CD4-positive, alpha-beta T cell (primary cell): Measurements from ENCODE around the gene PRPF31. TPM values are rescaled to one million over a fixed set of nuclear protein-coding genes. Genes with fewer than 3 reads are reported as not detected.

Experiments
- ATAC-seq: fragments of 200-7000 bp; cut with Tn5 transposase; one replicate; pipeline ENCODE4 v1.10.0; 2022; ENCODE audit warnings: mild to moderate bottlenecking; ENCODE audit not compliant: poor library complexity
- CTCF ChIA-PET: fragments of 350-600 bp; sonication (Branson Sonifier 250); formaldehyde crosslinking; loops from one replicate; lab custom pipeline; 2021; ENCODE audit warnings: antibody characterized with exemption, inconsistent platforms; lab: Charles Lee
- POLR2A ChIA-PET: fragments of 350-600 bp; sonication (Branson Sonifier 250); formaldehyde crosslinking; loops from one replicate; lab custom pipeline; 2021; ENCODE audit warnings: antibody characterized with exemption, inconsistent platforms; lab: Charles Lee
- DNase-seq, 14 experiments: peaks; one replicate each; pipeline ENCODE4 v3.0.0-alpha.2; 2013 to 2020; ENCODE audit warnings: mixed read lengths in 2 of 14
- H3K27ac ChIP-seq, 2 donors: one replicate each; pipeline versions ENCODE4 v1.5.1 to v1.7.0; 2013; ENCODE audit warnings: low read length in 2 of 2, low read depth in 1 of 2, mild to moderate bottlenecking in 1 of 2
- H3K27me3 ChIP-seq, 2 experiments: 1 replicate in 1 of 2; 2 replicates in 1 of 2; pipeline versions ENCODE4 v1.6.1 to v1.7.0; 2013; ENCODE audit warnings: low read length in 2 of 2, control low read depth in 1 of 2, mild to moderate bottlenecking in 1 of 2, moderate library complexity in 1 of 2; ENCODE audit not compliant: insufficient read depth in 2 of 2, control insufficient read depth in 1 of 2
- H3K36me3 ChIP-seq: one replicate; pipeline ENCODE4 v1.6.1; 2013; ENCODE audit warnings: low read length, control low read depth; ENCODE audit not compliant: insufficient read depth
- H3K4me1 ChIP-seq: one replicate; pipeline ENCODE4 v1.6.1; 2013; ENCODE audit warnings: low read length, control low read depth; ENCODE audit not compliant: insufficient read depth
- H3K4me3 ChIP-seq: one replicate; pipeline ENCODE4 v1.5.1; 2013; ENCODE audit warnings: mild to moderate bottlenecking, low read length, moderate library complexity
- H3K9me3 ChIP-seq, 2 experiments: 1 replicate in 1 of 2; 2 replicates in 1 of 2; pipeline versions ENCODE4 v1.6.1 to v1.7.0; 2013; ENCODE audit warnings: low read length in 2 of 2, mild to moderate bottlenecking in 2 of 2, control low read depth in 1 of 2, moderate library complexity in 1 of 2; ENCODE audit not compliant: control insufficient read depth in 1 of 2, insufficient read depth in 1 of 2
- H3K27ac Mint-ChIP-seq: one replicate; pipeline ENCODE4 v1.8.0; 2020; ENCODE audit warnings: mixed read lengths
- H3K27me3 Mint-ChIP-seq: one replicate; pipeline ENCODE4 v1.8.0; 2021; ENCODE audit warnings: mixed read lengths
- H3K36me3 Mint-ChIP-seq: one replicate; pipeline ENCODE4 v1.8.0; 2021; ENCODE audit warnings: low read depth, mixed read lengths
- H3K4me1 Mint-ChIP-seq: one replicate; pipeline ENCODE4 v1.8.0; 2021; ENCODE audit warnings: low read depth, mixed read lengths
- H3K4me3 Mint-ChIP-seq: one replicate; pipeline ENCODE4 v1.8.0; 2020; ENCODE audit warnings: mild to moderate bottlenecking, mixed read lengths
- H3K9me3 Mint-ChIP-seq: one replicate; pipeline ENCODE4 v1.8.0; 2020; ENCODE audit warnings: mixed read lengths
- intact Hi-C, 2 experiments: fragments of 100-400 bp; cut with DNase I in 1 of 2; cut with micrococcal nuclease in 1 of 2; formaldehyde crosslinking; loops; one replicate each; pipeline versions ENCODE4 v1.15.1 to v1.9.0; 2023 to 2025; cut with DNase I, micrococcal nuclease
- polyA plus RNA-seq, 2 donors: library from polyadenylated mRNA; unstranded; fragments of 120-200 nt; gene quantifications; one replicate each; pipeline ENCODE4 v1.2.1, GENCODE V29; 2013
- total RNA-seq, 174 experiments: library from RNA in 2 of 174; stranded (reverse) in 2 of 174; gene quantifications; one replicate each; pipeline ENCODE4 v1.2.3 and lab custom pipeline; 2021 to 2026
- TF ChIP-seq, protein P1 (sequence below): fragments of 200-600 bp; IDR thresholded peaks from one replicate; pipeline ENCODE4 v1.8.0; 2022; ENCODE audit warnings: antibody characterized with exemption, mild to moderate bottlenecking

PRPF31 gene, protein sequence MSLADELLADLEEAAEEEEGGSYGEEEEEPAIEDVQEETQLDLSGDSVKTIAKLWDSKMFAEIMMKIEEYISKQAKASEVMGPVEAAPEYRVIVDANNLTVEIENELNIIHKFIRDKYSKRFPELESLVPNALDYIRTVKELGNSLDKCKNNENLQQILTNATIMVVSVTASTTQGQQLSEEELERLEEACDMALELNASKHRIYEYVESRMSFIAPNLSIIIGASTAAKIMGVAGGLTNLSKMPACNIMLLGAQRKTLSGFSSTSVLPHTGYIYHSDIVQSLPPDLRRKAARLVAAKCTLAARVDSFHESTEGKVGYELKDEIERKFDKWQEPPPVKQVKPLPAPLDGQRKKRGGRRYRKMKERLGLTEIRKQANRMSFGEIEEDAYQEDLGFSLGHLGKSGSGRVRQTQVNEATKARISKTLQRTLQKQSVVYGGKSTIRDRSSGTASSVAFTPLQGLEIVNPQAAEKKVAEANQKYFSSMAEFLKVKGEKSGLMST
- total RNA-seq (10 to 100 TPM; 52.9 to 55.9 TPM), total RNA-seq (lab: John Stamatoyannopoulos, UW) (40.2 to 166 (median 66.6) reads per million in 172 experiments)
- 49.4 TPM for polyA plus RNA-seq (2013, experiment 1 of 2)
- 55.1 TPM for polyA plus RNA-seq (2013, experiment 2 of 2)

DNA sequence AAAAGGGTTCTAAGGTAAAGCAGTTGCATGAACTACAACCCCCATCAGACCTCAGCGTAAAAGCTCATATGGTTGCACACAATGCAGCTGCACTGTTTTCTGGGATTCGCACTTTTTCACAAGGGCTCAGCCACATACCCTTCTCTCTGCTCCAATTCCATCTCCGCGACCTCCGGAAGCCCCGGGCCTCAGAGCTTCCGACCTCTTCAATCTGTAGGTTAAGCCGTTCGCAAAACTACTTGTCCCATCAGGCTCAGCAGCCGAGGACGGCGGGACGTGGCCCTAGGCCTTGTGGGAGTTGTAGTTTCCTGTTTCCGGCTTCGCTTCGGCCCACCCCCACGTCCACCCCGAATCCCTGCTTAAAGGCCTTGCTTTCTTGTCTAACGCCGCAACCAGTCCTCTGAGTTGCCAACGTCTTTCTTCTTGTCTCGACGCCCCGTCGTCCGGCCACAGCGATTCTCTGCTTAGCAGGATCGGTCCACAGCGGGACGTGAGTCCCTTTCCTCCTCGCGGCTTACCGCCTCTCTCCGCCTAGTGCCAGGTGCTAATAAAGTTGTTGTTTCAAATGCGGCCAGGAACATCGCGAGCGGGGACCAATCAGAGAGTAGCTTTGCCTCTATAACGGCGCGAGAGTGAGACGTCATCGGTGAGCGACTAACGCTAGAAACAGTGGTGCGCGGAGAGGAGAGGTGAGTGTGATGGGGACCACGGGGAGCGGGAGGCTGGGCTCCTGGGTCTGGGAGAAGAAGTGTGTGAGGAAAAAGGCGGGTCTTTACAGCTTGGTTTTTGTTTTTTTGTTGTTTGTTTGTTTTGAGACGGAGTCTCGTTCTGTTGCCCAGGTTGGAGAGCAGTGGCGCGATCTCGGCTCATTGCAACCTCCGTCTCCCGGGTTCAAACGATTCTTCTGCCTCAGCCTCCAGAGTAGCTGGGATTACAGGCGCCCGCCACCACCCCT is at the start of gene PRPF31, which contains the start of gene TFPT:
Gene PRPF31 (plus strand): TSS at position 646 of the 955 bp plus-strand sequence. CDS start 2,525 bp downstream, outside the sequence.
Gene TFPT (minus strand): TSS at position 549 of the 955 bp plus-strand sequence. CDS start 388 bp downstream, at position 161.
- H3K4me3 ChIP-seq: peak within 1 kb of the TSS; percentile 83
- no peaks in the 10 kb centered on the region for H3K9me3 Mint-ChIP-seq
- H3K4me1 Mint-ChIP-seq: peaks cover 27% of the 10 kb centered on the region
- CTCF ChIA-PET: interaction anchor here (1.1 to 1.7 kb wide), 4 partner anchors 19 to 53 kb away, joined by 3 to 6 read pairs (median 5); partner anchors contain the start of gene CNOT3
- DNase-seq (peak; percentile 90 to 98 (median 95)), ATAC-seq (peak; percentile 86)
- H3K36me3 Mint-ChIP-seq: peaks cover 40% of the 10 kb centered on the region
- H3K27ac ChIP-seq: peak within 1 kb of the TSS; percentile 65 to 87
- H3K4me3 Mint-ChIP-seq: peak within 1 kb of the TSS; percentile 87
- TF ChIP-seq, protein P1, sequence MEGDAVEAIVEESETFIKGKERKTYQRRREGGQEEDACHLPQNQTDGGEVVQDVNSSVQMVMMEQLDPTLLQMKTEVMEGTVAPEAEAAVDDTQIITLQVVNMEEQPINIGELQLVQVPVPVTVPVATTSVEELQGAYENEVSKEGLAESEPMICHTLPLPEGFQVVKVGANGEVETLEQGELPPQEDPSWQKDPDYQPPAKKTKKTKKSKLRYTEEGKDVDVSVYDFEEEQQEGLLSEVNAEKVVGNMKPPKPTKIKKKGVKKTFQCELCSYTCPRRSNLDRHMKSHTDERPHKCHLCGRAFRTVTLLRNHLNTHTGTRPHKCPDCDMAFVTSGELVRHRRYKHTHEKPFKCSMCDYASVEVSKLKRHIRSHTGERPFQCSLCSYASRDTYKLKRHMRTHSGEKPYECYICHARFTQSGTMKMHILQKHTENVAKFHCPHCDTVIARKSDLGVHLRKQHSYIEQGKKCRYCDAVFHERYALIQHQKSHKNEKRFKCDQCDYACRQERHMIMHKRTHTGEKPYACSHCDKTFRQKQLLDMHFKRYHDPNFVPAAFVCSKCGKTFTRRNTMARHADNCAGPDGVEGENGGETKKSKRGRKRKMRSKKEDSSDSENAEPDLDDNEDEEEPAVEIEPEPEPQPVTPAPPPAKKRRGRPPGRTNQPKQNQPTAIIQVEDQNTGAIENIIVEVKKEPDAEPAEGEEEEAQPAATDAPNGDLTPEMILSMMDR: no peak
- H3K4me1 ChIP-seq: peaks cover 33% of the 10 kb centered on the region
- no peaks in the 10 kb centered on the region for H3K27me3 Mint-ChIP-seq
- H3K27ac Mint-ChIP-seq: peak within 1 kb of the TSS; percentile 81
- peaks cover 26% of the 10 kb centered on the region for H3K36me3 ChIP-seq
- POLR2A ChIA-PET: interaction anchor here (0.6 to 4.2 kb wide), 25 partner anchors 9 to 1926 kb away, joined by 3 to 151 read pairs (median 4); partner anchors contain the start of genes CNOT3, FIZ1, LENG1 and LENG8
- H3K9me3 ChIP-seq: no peaks in the 10 kb centered on the region
- no peaks in the 10 kb centered on the region for H3K27me3 ChIP-seq
- intact Hi-C loops: loop anchor here (1.0 to 5.0 kb wide), 8 partner anchors 13 to 248 kb away; partner anchors contain the start of genes NDUFA3 (in 2 of the 2), CNOT3 (in 1 of the 2), LENG1 (in 1 of the 2) and MBOAT7 (in 1 of the 2)

DNA sequence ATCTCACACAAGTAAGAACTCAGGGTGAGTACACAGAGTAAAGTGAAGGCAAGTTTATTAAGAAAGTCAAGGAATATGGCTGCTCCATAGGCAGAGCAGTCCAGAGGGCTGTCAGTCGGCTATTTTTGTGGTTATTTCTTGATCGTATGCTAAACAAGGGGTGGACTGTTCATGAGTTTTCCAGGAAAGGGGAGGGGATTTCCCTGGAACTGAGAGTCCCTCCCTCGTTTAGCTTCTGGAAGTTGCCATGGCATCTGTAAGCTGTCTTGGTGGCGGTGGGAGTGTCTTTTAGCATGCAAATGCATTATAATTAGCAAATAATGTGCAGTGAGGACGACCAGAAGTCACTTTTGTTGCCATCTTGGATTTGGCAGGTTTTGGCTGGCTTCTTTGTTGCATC is 46.1 kb upstream of the PRPF31 start:
- Mint-ChIP-seq H3K9me3 (no peaks in the 10 kb centered on the region), H3K27me3 (peaks cover 14% of the 10 kb centered on the region), H3K27ac (no peak overlapping the region), H3K36me3 (no peaks in the 10 kb centered on the region), H3K4me1 (no peaks in the 10 kb centered on the region), H3K4me3 (no peak overlapping the region)
- Histone ChIP-seq H3K27me3 (no peaks in the 10 kb centered on the region), H3K9me3 (peaks cover 0 to 12% of the 10 kb centered on the region in 2 experiments), H3K4me1 (no peaks in the 10 kb centered on the region), H3K4me3 (no peak overlapping the region), H3K27ac (no peak overlapping the region), H3K36me3 (no peaks in the 10 kb centered on the region)
- intact Hi-C loops: no loop called here
- DNase-seq: no peak
- CTCF ChIA-PET: no interaction called here
- POLR2A ChIA-PET: no interaction called here
- ATAC-seq: no peak
- TF ChIP-seq, protein P1: no peak

DNA sequence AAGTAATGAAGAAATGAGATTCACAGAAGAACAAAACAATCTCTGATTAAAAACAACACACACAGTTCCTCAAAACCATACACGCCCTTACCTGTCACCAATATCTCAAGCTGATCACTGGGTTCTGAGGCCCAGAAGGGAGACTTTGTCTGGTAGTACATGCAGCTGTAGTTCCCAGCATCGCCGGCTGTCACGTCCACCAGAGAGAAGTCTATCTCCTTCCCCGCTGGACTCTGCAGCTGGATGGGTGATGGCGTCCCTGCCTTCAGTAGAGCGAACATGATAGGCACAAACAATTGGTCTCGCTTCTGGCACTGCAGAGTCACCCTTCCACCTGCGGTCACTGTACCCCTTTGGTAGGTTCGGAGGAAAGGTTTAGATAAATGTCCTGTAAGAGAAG is 41.7 kb upstream of the PRPF31 start:
- H3K36me3 ChIP-seq: no peaks in the 10 kb centered on the region
- ATAC-seq (no peak), DNase-seq (no peak)
- Mint-ChIP-seq H3K9me3 (no peaks in the 10 kb centered on the region), H3K27ac (no peak overlapping the region), H3K4me3 (no peak overlapping the region), H3K4me1 (no peaks in the 10 kb centered on the region), H3K36me3 (no peaks in the 10 kb centered on the region), H3K27me3 (peaks cover 9% of the 10 kb centered on the region)
- H3K9me3 ChIP-seq: peaks cover 0 to 13% of the 10 kb centered on the region in 2 experiments
- H3K4me3 ChIP-seq: no peak overlapping the region
- no peaks in the 10 kb centered on the region for H3K27me3 ChIP-seq
- POLR2A ChIA-PET: no interaction called here
- no peaks in the 10 kb centered on the region for H3K4me1 ChIP-seq
- no peak overlapping the region for H3K27ac ChIP-seq
- TF ChIP-seq, protein P1: no peak
- CTCF ChIA-PET: no interaction called here
- intact Hi-C loops: no loop called here
